Ishikawa (cell line): ENCODE measurements around the gene PCDHGA5.

Experiments used
- FOXM1 ChIP-seq: IDR thresholded peaks from 2 replicates; pipeline ENCODE4 v1.6.1; 2012; ENCODE audit warnings: low read depth, borderline replicate concordance
- RAD21 ChIP-seq: IDR thresholded peaks from 2 replicates; pipeline ENCODE4 v1.6.1; 2012; ENCODE audit warnings: low read depth
- TAF1 ChIP-seq: IDR thresholded peaks from 2 replicates; pipeline ENCODE4 v1.6.1; 2012; ENCODE audit warnings: low read depth, mild to moderate bottlenecking
- YY1 ChIP-seq: IDR thresholded peaks from 2 replicates; pipeline ENCODE4 v1.6.1; 2012; ENCODE audit warnings: low read depth

- TF ChIP-seq TAF1 (no peak), YY1 (no peak), RAD21 (no peak), FOXM1 (no peak)
Observed at GRCh38 chr5:141342773-141343172, 21.2 kb upstream of the PCDHGA5 start.
